OCI-LY1 (cell line): Measurements from ENCODE around the gene ZBTB24.

Experiments used
- EZH2 ChIP-seq: fragments of 200-600 bp; sonication (generic), shearing (Covaris generic); IDR thresholded peaks from 2 replicates; pipeline ENCODE4 v1.8.0; 2017; ENCODE audit warnings: borderline replicate concordance, mixed run types, mild to moderate bottlenecking, antibody characterized with exemption, low read length, moderate library complexity, mixed read lengths
- TF ChIP-seq, protein P1 (sequence below): fragments of 200-600 bp; sonication (generic), shearing (Covaris generic); IDR thresholded peaks from 2 replicates; pipeline ENCODE4 v1.5.1; 2017; ENCODE audit warnings: mild to moderate bottlenecking, antibody characterized with exemption, low read length, moderate library complexity, mixed read lengths

DNA sequence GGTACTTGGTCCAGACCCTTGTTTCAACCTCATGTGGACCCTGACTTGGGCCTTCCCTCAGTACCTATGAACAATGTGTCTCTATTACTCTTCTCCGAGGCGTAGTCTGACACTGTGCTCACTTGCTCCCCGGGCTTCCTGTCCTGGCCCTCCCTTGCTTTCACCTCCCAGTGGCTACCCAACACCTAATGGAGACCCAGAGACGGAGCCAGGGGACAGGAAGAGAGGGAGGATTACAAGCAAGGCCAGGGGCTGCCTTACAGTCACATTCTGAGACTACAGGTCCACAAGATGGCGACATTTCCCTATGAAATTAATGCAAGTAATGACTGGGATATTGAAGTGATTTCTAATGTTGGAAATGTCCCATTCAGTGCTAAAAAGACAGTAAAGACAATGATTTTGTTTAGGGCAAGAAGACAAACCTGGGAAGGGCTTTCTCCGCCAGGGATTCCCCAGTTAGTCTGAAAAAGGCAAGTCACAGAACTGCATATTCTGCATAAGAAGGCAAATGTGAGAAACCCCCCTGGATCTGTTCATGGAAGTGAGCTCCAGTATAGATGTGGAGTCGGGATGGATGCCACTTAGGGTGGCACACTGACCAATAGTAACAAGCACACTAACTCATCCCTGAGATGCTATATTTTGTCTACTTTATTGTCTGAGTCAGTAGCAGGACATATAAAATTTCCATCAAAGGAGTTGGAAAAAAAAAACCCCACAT, 44.0 kb upstream of the ZBTB24 start:
- TF ChIP-seq, protein P1, sequence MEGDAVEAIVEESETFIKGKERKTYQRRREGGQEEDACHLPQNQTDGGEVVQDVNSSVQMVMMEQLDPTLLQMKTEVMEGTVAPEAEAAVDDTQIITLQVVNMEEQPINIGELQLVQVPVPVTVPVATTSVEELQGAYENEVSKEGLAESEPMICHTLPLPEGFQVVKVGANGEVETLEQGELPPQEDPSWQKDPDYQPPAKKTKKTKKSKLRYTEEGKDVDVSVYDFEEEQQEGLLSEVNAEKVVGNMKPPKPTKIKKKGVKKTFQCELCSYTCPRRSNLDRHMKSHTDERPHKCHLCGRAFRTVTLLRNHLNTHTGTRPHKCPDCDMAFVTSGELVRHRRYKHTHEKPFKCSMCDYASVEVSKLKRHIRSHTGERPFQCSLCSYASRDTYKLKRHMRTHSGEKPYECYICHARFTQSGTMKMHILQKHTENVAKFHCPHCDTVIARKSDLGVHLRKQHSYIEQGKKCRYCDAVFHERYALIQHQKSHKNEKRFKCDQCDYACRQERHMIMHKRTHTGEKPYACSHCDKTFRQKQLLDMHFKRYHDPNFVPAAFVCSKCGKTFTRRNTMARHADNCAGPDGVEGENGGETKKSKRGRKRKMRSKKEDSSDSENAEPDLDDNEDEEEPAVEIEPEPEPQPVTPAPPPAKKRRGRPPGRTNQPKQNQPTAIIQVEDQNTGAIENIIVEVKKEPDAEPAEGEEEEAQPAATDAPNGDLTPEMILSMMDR = peak; percentile 77
- TF ChIP-seq EZH2 = no peak
